Cardiac muscle cell (in vitro differentiated cells and primary cell): Measurements from ENCODE around the gene ITGA2. TPM values are rescaled to one million over a fixed set of nuclear protein-coding genes. Genes with fewer than 3 reads are reported as not detected.

ENCODE experiments used
- DNase-seq, 2 donors: peaks; one replicate each; pipeline versions ENCODE4 v3.0.0 to v3.0.0-alpha.2; 2010 to 2017; ENCODE audit warnings: low read depth in 1 of 2, low spot score in 1 of 2
- H3K27ac ChIP-seq: fragments of 200-600 bp; sonication (generic); 2 replicates; pipeline ENCODE4 v1.5.1; 2016
- H3K27me3 ChIP-seq: fragments of 200-600 bp; sonication (generic); 2 replicates; pipeline ENCODE4 v1.6.0; 2016; ENCODE audit warnings: control low read depth
- H3K36me3 ChIP-seq: fragments of 200-600 bp; sonication (generic); 2 replicates; pipeline ENCODE4 v1.5.1; 2016; ENCODE audit warnings: control low read depth
- H3K4me1 ChIP-seq: fragments of 200-600 bp; sonication (generic); 2 replicates; pipeline ENCODE4 v1.8.1; 2017; ENCODE audit warnings: low read depth, mild to moderate bottlenecking, mixed run types
- H3K4me3 ChIP-seq: fragments of 200-600 bp; sonication (generic); 2 replicates; pipeline ENCODE4 v1.5.1; 2016; ENCODE audit warnings: mild to moderate bottlenecking
- H3K9me3 ChIP-seq: fragments of 200-600 bp; sonication (generic); 2 replicates; pipeline ENCODE4 v1.5.1; 2017; ENCODE audit warnings: low read depth, mild to moderate bottlenecking, control low read depth
- CTCF ChIP-seq: IDR thresholded peaks from 2 replicates; pipeline ENCODE4 v1.5.1; 2012; ENCODE audit warnings: low read depth, mild to moderate bottlenecking, low read length
- polyA plus RNA-seq: library from polyadenylated mRNA; unstranded; fragments of >200 nt; fragmentation: Nextera tagmentation; extraction: Ambion mirVana; gene quantifications from 2 replicates; pipeline ENCODE4 v1.2.1, GENCODE V29; 2016
- total RNA-seq: library from RNA; depleted of rRNA; stranded (reverse); fragments of >200 nt; gene quantifications from 2 replicates; pipeline ENCODE4 v1.2.3, GENCODE V29; 2016

ITGA2 gene
- total RNA-seq (1.4 and 2.3 TPM in 2 replicates), polyA plus RNA-seq (0.57 and 0.82 TPM in 2 replicates)

DNA sequence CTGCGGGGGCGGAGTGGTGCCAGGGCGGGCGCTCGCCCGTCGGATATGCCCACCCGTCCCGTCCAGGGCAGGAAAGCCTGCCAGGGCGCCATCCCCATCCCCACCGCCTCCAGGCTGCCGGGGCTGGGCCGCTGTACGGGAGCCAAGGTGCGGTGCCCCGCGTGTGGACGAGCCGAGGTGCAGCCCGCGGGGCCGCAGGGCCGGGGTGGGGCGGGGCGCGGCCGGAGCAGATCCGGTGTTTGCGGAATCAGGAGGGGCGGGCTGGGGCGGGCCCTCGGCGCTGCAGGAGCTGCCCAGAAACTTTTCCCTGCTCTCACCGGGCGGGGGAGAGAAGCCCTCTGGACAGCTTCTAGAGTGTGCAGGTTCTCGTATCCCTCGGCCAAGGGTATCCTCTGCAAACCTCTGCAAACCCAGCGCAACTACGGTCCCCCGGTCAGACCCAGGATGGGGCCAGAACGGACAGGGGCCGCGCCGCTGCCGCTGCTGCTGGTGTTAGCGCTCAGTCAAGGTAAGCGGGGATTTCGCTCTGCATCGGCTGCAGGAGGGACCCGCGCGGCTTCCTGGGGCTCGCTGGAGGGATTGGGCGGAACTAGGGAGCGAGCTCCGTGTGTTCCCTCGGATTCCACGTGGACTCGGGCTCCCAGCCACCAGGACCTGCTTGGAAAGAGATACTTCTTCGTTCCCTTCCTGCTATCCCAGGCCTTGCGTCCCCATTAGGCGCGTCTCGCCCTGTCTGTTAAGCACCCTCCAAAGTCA, at the start of gene ITGA2:
Gene ITGA2, plus strand, starts transcription at position 328 of the 756 bp plus-strand sequence. Its CDS starts 117 bp downstream, at position 445.
- Histone ChIP-seq H3K4me3 (peak within 1 kb of the TSS; percentile 36), H3K27ac (no peak within 1 kb of the TSS), H3K36me3 (no peaks in the 10 kb centered on the region), H3K27me3 (peaks cover 58% of the 10 kb centered on the region), H3K4me1 (peaks cover 5% of the 10 kb centered on the region), H3K9me3 (no peaks in the 10 kb centered on the region)
- peak; percentile 62 to 71 for DNase-seq
- no peak for TF ChIP-seq CTCF

DNA sequence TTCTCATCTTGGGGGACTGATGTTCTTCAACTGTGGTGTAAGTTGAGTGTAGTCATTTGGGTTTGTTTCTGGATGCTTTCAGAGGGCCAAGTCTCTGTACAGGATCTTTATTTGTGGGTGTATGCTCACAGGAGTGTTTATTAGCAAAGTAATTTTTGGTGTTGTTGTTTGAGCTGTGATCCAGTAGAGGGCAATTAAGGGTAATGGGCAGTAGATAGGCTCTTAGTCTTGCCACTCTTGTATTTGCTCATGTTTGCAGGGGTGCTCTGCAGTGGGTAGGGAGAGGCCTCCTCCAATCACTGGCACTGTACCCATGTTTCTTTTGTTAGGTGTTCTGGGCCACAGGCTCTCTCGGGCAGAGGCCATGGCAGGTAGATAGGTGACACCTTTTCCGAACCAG, 45.9 kb upstream of the ITGA2 start:
- Histone ChIP-seq H3K4me3 (no peak overlapping the region), H3K36me3 (no peaks in the 10 kb centered on the region), H3K27me3 (no peaks in the 10 kb centered on the region), H3K4me1 (no peaks in the 10 kb centered on the region), H3K27ac (no peak overlapping the region), H3K9me3 (no peaks in the 10 kb centered on the region)
- peak; percentile 30 for TF ChIP-seq CTCF
- DNase-seq = no peak

DNA sequence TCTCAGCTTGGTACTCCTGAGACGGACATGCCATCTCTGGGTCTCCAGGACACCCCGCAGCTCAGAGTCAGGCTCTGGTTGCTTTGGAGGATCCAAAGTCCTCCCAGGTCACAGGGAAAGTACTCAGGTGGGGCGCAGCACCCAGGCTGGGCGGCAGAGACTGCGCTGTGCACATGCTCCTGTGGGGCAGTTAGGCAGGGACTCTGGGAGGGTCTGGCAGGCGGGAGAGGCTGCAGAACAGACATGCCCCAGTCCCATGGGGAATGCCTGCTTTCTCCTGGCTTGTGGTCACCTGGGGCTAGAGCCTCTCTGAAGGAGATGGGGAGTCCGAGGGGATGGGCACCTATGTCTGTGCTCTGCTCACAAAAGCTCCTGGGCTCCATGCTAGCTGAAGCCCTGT, 45.3 kb upstream of the ITGA2 start:
- Histone ChIP-seq H3K36me3 (no peaks in the 10 kb centered on the region), H3K9me3 (no peaks in the 10 kb centered on the region), H3K4me3 (no peak overlapping the region), H3K27me3 (no peaks in the 10 kb centered on the region), H3K4me1 (no peaks in the 10 kb centered on the region), H3K27ac (no peak overlapping the region)
- DNase-seq = no peak
- no peak for TF ChIP-seq CTCF

DNA sequence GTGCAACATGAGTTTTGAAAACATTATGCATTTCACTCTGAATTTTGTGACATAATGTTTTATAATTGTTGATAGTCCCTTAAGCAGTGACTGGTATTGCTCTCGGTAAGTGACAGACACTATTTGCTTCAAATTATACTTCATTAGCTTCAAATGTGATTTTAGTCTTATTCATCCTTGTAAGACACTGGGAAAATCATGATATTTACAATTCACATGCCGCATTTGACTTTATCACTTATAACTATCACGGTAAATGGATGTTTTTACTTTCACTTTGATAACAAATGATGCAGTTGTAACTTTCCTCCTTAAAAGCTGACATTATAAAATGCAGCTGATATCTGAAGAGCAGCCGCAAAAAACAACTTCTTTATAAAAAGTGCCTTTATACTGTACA, 44.1 kb upstream of the ITGA2 start:
- no peak overlapping the region for H3K27ac ChIP-seq

DNA sequence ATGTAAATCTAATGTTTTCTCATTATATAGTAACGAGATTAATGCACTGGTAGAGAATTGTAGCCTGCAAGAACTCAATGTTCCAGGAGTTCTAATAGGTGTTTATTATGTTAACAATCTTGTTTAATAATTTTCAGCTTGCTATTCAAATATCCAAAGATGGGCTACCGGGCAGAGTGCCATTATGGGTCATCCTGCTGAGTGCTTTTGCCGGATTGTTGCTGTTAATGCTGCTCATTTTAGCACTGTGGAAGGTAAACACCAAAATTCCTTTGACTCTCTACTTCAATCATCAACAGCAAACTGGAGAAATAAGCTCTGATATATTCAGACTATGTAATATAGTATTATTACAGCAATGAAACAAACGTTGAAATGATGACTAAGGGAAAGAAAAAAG, 41.9 kb upstream of the ITGA2 start:
- H3K36me3 ChIP-seq = no peaks in the 10 kb centered on the region
- peaks cover 9% of the 10 kb centered on the region for H3K4me1 ChIP-seq
- no peaks in the 10 kb centered on the region for H3K27me3 ChIP-seq
- no peak overlapping the region for H3K27ac ChIP-seq
- no peak for DNase-seq
- H3K4me3 ChIP-seq = no peak overlapping the region
- no peak for TF ChIP-seq CTCF
- no peaks in the 10 kb centered on the region for H3K9me3 ChIP-seq

More for the DNA sequence above, 44.1 kb upstream of the ITGA2 start:
- Histone ChIP-seq H3K27me3 (no peaks in the 10 kb centered on the region), H3K36me3 (no peaks in the 10 kb centered on the region), H3K4me1 (no peaks in the 10 kb centered on the region), H3K9me3 (no peaks in the 10 kb centered on the region), H3K4me3 (no peak overlapping the region)
- no peak for TF ChIP-seq CTCF
- no peak for DNase-seq
